DND-41 (cell line): ENCODE measurements around the gene CSNK1G1.

Experiments used
- ATAC-seq: fragments of 200-7000 bp; cut with Tn5 transposase; 3 replicates; pipeline ENCODE4 v1.9.1; 2021; ENCODE audit warnings: low read depth; ENCODE audit not compliant: insufficient read depth
- DNase-seq: peaks from one replicate; pipeline ENCODE4 v3.0.0-alpha.2; 2020
- H2AFZ ChIP-seq: 2 replicates; pipeline ENCODE4 v1.6.0; 2012; ENCODE audit warnings: low read depth, low read length
- H3K27ac ChIP-seq: 2 replicates; pipeline ENCODE4 v1.5.1; 2012; ENCODE audit warnings: low read length, inconsistent platforms
- H3K27me3 ChIP-seq: fragments of 200-600 bp; sonication (generic); 2 replicates; pipeline ENCODE4 v1.6.0; 2012; ENCODE audit warnings: low read length, mild to moderate bottlenecking, inconsistent platforms; ENCODE audit not compliant: insufficient read depth, poor library complexity
- H3K36me3 ChIP-seq: 2 replicates; pipeline ENCODE4 v1.5.1; 2012; ENCODE audit warnings: low read length, inconsistent platforms; ENCODE audit not compliant: insufficient read depth
- H3K4me1 ChIP-seq: 2 replicates; pipeline ENCODE4 v1.5.1; 2012; ENCODE audit warnings: mild to moderate bottlenecking, low read length; ENCODE audit not compliant: insufficient read depth
- H3K4me2 ChIP-seq: 2 replicates; pipeline ENCODE4 v1.6.0; 2012; ENCODE audit warnings: mild to moderate bottlenecking, moderate library complexity, low read length, inconsistent platforms; ENCODE audit not compliant: insufficient read depth
- H3K4me3 ChIP-seq, 2 experiments: fragments of 200-600 bp in 1 of 2; shearing (Covaris generic) in 1 of 2; 2 replicates each; pipeline ENCODE4 v1.5.1; 2012 to 2016; ENCODE audit warnings: inconsistent platforms in 2 of 2, low read length in 2 of 2, mild to moderate bottlenecking in 2 of 2, low read depth in 1 of 2, moderate library complexity in 1 of 2
- H3K79me2 ChIP-seq: 2 replicates; pipeline ENCODE4 v1.6.0; 2012; ENCODE audit warnings: low read length, inconsistent platforms; ENCODE audit not compliant: insufficient read depth
- H3K9ac ChIP-seq: 2 replicates; pipeline ENCODE4 v1.6.0; 2012; ENCODE audit warnings: low read depth, mild to moderate bottlenecking, inconsistent platforms, low read length, moderate library complexity
- H3K9me3 ChIP-seq: 2 replicates; pipeline ENCODE4 v1.5.1; 2012; ENCODE audit warnings: low read length, moderate library complexity, mild to moderate bottlenecking, inconsistent platforms; ENCODE audit not compliant: insufficient read depth, severe bottlenecking
- H4K20me1 ChIP-seq: 2 replicates; pipeline ENCODE4 v1.6.0; 2012; ENCODE audit warnings: low read length; ENCODE audit not compliant: insufficient read depth
- EZH2 ChIP-seq: IDR thresholded peaks from 3 replicates; pipeline ENCODE4 v1.6.1; 2012; ENCODE audit warnings: borderline replicate concordance, low read depth, mild to moderate bottlenecking, moderate library complexity, low read length, inconsistent platforms; ENCODE audit not compliant: severe bottlenecking
- TF ChIP-seq, protein P1 (sequence below): IDR thresholded peaks from 2 replicates; pipeline ENCODE4 v1.5.1; 2012; ENCODE audit warnings: borderline replicate concordance, low read length, moderate library complexity, mild to moderate bottlenecking; ENCODE audit not compliant: poor library complexity, severe bottlenecking; ENCODE audit errors: extremely low read depth

Gene CSNK1G1

GRCh38 chr15:64355944-64356709, at the start of gene CSNK1G1:
Gene CSNK1G1, minus strand, starts transcription at chr15:64356173. Its CDS starts 55,674 bp downstream, at chr15:64300499.
- no peaks in the 10 kb centered on the region for H3K9me3 ChIP-seq
- H3K27ac ChIP-seq: peak within 1 kb of the TSS; percentile 88
- peak within 1 kb of the TSS; percentile 79 for H3K9ac ChIP-seq
- no peaks in the 10 kb centered on the region for H4K20me1 ChIP-seq
- H3K27me3 ChIP-seq: no peaks in the 10 kb centered on the region
- H3K79me2 ChIP-seq: peaks cover 43% of the 10 kb centered on the region
- TF ChIP-seq, protein P1, sequence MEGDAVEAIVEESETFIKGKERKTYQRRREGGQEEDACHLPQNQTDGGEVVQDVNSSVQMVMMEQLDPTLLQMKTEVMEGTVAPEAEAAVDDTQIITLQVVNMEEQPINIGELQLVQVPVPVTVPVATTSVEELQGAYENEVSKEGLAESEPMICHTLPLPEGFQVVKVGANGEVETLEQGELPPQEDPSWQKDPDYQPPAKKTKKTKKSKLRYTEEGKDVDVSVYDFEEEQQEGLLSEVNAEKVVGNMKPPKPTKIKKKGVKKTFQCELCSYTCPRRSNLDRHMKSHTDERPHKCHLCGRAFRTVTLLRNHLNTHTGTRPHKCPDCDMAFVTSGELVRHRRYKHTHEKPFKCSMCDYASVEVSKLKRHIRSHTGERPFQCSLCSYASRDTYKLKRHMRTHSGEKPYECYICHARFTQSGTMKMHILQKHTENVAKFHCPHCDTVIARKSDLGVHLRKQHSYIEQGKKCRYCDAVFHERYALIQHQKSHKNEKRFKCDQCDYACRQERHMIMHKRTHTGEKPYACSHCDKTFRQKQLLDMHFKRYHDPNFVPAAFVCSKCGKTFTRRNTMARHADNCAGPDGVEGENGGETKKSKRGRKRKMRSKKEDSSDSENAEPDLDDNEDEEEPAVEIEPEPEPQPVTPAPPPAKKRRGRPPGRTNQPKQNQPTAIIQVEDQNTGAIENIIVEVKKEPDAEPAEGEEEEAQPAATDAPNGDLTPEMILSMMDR: peak; percentile 43
- no peak for TF ChIP-seq EZH2
- peak within 1 kb of the TSS; percentile 92 for H2AFZ ChIP-seq
- ATAC-seq: peak; percentile 97
- peaks cover 23% of the 10 kb centered on the region for H3K4me1 ChIP-seq
- peak within 1 kb of the TSS; percentile 77 for H3K4me2 ChIP-seq
- H3K36me3 ChIP-seq: peaks cover 11% of the 10 kb centered on the region
- peak within 1 kb of the TSS; percentile 78 to 100; a peak in 3 of 4 replicates for H3K4me3 ChIP-seq
- peak; percentile 96 for DNase-seq

DNA sequence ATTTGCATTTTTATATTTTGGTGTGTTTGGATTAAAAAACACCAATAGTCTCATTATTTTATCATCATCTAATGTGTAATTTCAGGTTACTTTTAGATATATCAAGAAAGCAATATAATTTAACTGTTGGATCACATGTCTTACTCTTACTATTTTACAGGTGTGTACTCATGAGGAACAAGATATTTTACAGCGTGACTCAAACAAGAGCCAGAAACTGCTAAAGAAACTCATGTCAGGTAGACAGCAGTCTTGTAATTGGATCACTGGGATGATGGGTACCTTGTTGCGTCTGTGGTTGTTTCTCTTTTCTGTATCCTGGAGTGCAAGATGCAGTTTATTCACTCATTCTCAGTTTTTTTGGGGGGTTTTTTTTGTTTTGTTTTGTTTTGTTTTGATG, 44.6 kb upstream of the CSNK1G1 start:
- H3K9ac ChIP-seq: no peak overlapping the region
- TF ChIP-seq, protein P1: no peak
- TF ChIP-seq EZH2: no peak
- H3K4me2 ChIP-seq: no peak overlapping the region
- DNase-seq (no peak), ATAC-seq (no peak)
- H3K27ac ChIP-seq: no peak overlapping the region
- no peak overlapping the region for H2AFZ ChIP-seq
- H3K9me3 ChIP-seq: no peaks in the 10 kb centered on the region
- no peaks in the 10 kb centered on the region for H3K4me1 ChIP-seq
- H3K4me3 ChIP-seq: no peak overlapping the region
- no peaks in the 10 kb centered on the region for H3K79me2 ChIP-seq
- no peaks in the 10 kb centered on the region for H4K20me1 ChIP-seq
- no peaks in the 10 kb centered on the region for H3K27me3 ChIP-seq
- H3K36me3 ChIP-seq: peaks cover 40% of the 10 kb centered on the region

DNA sequence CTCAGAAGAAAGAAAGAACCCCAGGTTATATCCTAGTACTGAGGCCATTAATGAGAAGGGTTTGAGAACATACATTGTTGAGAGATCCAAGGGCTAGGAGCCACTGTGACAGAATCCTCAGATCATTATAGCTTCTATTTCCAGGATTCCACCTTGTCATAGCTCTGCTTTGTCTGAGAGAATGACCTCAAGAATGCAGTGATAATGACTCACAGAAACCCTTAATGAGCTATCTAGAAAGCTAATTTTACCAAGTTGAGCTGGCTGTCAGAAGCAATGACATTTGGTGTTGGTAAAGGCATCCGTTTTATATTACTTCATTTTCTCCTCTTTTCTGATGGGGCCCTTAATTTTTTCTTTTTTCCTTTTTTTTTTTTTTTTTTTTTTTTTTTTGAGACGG, 42.6 kb upstream of the CSNK1G1 start:
- Histone ChIP-seq H4K20me1 (no peaks in the 10 kb centered on the region), H3K36me3 (peaks cover 46% of the 10 kb centered on the region), H3K9me3 (no peaks in the 10 kb centered on the region), H3K27ac (no peak overlapping the region), H3K9ac (no peak overlapping the region), H3K4me3 (no peak overlapping the region), H3K4me2 (no peak overlapping the region), H3K79me2 (no peaks in the 10 kb centered on the region), H3K27me3 (no peaks in the 10 kb centered on the region), H3K4me1 (no peaks in the 10 kb centered on the region), H2AFZ (no peak overlapping the region)
- TF ChIP-seq, protein P1: no peak
- TF ChIP-seq EZH2: no peak
- no peak for ATAC-seq
- DNase-seq: no peak
